Suprapubic skin (tissue), 4 donors: Measurements from ENCODE around the gene TOR1AIP2. TPM values are rescaled to one million over a fixed set of nuclear protein-coding genes. Genes with fewer than 3 reads are reported as not detected.
A peak's percentile ranks its signal among the peaks of the same experiment; 100 is the strongest.

Experiments
- DNase-seq, 2 donors: peaks; one replicate each; pipeline ENCODE4 v3.0.0-alpha.2; 2019; ENCODE audit warnings: low spot score in 2 of 2
- H3K27ac ChIP-seq: fragments of 200-600 bp; sonication (generic); one replicate; pipeline ENCODE4 v1.5.1; 2019
- H3K27me3 ChIP-seq: fragments of 200-600 bp; sonication (generic); one replicate; pipeline ENCODE4 v1.5.1; 2019
- H3K36me3 ChIP-seq: fragments of 200-600 bp; sonication (generic); one replicate; pipeline ENCODE4 v1.5.1; 2019
- H3K4me1 ChIP-seq: fragments of 200-600 bp; sonication (generic); one replicate; pipeline ENCODE4 v1.5.1; 2019
- H3K4me3 ChIP-seq: fragments of 200-600 bp; sonication (generic); one replicate; pipeline ENCODE4 v1.5.1; 2019; ENCODE audit warnings: mild to moderate bottlenecking
- H3K9me3 ChIP-seq: fragments of 200-600 bp; sonication (generic); one replicate; pipeline ENCODE4 v1.5.1; 2019
- EP300 ChIP-seq: sonication (generic); formaldehyde crosslinking; IDR thresholded peaks from one replicate; pipeline ENCODE4 v1.6.1; 2017; ENCODE audit warnings: antibody characterized with exemption
- POLR2A ChIP-seq, 2 donors: fragments of 450-650 bp; IDR thresholded peaks; one replicate each; pipeline ENCODE4 v1.6.1; 2017; ENCODE audit warnings: antibody characterized with exemption in 2 of 2, mild to moderate bottlenecking in 2 of 2, moderate library complexity in 2 of 2
- POLR2AphosphoS5 ChIP-seq, 3 donors: sonication (generic); formaldehyde crosslinking; IDR thresholded peaks; one replicate each; pipeline ENCODE4 v1.6.1; 2017; ENCODE audit warnings: antibody characterized with exemption in 3 of 3
- WGBS: methylation state at CpG from one replicate; pipeline ENCODE4 v1.1.5; 2018; 5-methylcytosine and 5-hydroxymethylcytosine counted together
- total RNA-seq, 4 donors: library from RNA; depleted of rRNA; stranded (reverse); fragments of >200 nt; gene quantifications; one replicate each; pipeline ENCODE4 v1.1.0, GENCODE V29; 2016
- TF ChIP-seq, protein P1 (sequence below), 2 donors: fragments of 200-600 bp in 1 of 2; fragments of 450-650 bp in 1 of 2; sonication (generic) in 1 of 2; IDR thresholded peaks; one replicate each; pipeline ENCODE4 v1.5.1; 2016 to 2019; ENCODE audit warnings: antibody characterized with exemption in 2 of 2, mild to moderate bottlenecking in 1 of 2, moderate library complexity in 1 of 2

TOR1AIP2 gene
- total RNA-seq, 4 donors from 2014 or later, result 68.0 to 91.5 (median 78.3) TPM

DNA sequence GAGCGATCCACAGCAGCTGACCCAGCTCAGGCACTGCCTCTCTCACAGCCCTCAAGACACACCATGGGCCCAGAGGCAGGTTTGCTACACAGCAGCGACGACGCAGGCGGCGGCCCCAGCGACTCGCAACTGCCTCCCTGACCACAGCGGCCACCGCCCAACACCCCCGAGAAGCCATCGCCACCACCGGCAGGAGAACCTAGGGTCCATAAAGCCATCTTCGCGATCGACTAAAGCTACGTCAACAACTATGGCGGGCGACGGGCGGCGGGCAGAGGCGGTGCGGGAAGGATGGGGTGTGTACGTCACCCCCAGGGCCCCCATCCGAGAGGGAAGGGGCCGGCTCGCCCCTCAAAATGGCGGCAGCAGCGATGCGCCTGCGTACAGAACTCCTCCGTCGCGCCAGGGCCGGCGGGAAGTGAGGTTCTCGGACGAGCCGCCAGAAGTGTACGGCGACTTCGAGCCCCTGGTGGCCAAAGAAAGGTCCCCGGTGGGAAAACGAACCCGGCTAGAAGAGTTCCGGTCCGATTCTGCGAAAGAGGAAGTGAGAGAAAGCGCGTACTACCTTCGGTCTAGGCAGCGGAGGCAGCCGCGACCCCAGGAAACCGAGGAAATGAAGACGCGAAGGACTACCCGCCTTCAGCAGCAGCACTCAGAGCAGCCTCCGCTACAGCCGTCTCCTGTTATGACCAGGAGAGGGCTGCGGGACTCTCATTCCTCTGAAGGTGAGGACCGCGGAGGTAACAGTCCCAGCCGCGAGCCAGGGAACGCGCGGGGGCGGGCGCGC, 4.8 kb upstream of the TOR1AIP2 start, which contains the start of gene TOR1AIP1:
Gene TOR1AIP1 (plus strand): TSS at position 33 of the 787 bp plus-strand sequence. CDS start 218 bp downstream, at position 251.
- WGBS, result 0% methylated on average over 17 of the region's 72 CpGs
- TF ChIP-seq POLR2AphosphoS5 (IDR thresholded peaks at IDR 0.05), result peak; percentile 85 to 91 (median 90)
- TF ChIP-seq POLR2A (IDR thresholded peaks at IDR 0.05), result peak; percentile 78 to 97
- no peak for TF ChIP-seq EP300
- TF ChIP-seq, protein P1, sequence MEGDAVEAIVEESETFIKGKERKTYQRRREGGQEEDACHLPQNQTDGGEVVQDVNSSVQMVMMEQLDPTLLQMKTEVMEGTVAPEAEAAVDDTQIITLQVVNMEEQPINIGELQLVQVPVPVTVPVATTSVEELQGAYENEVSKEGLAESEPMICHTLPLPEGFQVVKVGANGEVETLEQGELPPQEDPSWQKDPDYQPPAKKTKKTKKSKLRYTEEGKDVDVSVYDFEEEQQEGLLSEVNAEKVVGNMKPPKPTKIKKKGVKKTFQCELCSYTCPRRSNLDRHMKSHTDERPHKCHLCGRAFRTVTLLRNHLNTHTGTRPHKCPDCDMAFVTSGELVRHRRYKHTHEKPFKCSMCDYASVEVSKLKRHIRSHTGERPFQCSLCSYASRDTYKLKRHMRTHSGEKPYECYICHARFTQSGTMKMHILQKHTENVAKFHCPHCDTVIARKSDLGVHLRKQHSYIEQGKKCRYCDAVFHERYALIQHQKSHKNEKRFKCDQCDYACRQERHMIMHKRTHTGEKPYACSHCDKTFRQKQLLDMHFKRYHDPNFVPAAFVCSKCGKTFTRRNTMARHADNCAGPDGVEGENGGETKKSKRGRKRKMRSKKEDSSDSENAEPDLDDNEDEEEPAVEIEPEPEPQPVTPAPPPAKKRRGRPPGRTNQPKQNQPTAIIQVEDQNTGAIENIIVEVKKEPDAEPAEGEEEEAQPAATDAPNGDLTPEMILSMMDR (IDR thresholded peaks at IDR 0.05), result peak; percentile 59 to 68
- H3K27ac ChIP-seq, result peak within 1 kb of the TSS; percentile 100

DNA sequence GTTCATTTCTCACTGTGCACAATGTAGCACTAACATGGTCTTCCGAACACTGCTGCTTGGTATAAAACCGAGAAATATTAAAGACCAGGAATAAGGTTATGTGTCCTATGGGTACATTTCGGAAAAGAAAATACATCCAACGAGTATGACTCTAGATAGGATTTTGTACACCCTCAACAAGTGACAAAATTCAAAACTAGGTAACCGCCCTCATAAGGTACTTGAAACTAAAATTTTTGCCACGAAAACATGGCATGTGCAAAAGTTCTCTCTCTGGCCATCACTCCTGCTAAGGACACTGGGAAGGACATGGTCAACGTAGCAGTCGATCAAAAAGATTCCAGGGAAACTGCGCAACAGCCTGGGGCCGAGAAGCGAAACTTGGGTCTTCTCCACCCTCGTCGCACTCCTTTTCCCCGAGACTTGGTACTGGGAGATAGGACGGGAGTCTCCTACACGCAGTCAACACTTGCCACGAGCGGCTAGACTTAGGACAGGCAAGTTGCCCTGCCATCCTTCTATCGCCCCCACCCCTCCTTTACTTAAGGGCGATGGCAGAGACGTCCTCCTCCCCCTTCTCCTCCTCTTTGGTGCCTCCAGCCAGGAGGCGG, 4.1 kb upstream of the TOR1AIP2 start:
- H3K9me3 ChIP-seq, result no peaks in the 10 kb centered on the region
- H3K36me3 ChIP-seq, result peaks cover 5% of the 10 kb centered on the region
- TF ChIP-seq EP300, result no peak
- TF ChIP-seq POLR2AphosphoS5 (IDR thresholded peaks at IDR 0.05), result no peak
- no peak for TF ChIP-seq POLR2A (IDR thresholded peaks at IDR 0.05)
- TF ChIP-seq, protein P1 (IDR thresholded peaks at IDR 0.05), result no peak
- DNase-seq, result peak; percentile 91 to 94
- 3% methylated on average over 21 of the region's 22 CpGs for WGBS
- H3K4me1 ChIP-seq, result peaks cover 51% of the 10 kb centered on the region
- H3K4me3 ChIP-seq, result peak overlapping the region; percentile 86
- no peaks in the 10 kb centered on the region for H3K27me3 ChIP-seq
- H3K27ac ChIP-seq, result peak overlapping the region; percentile 100

More for the DNA sequence above, 4.8 kb upstream of the TOR1AIP2 start, which contains the start of gene TOR1AIP1:
- Histone ChIP-seq H3K4me3 (peak within 1 kb of the TSS; percentile 86), H3K27me3 (no peaks in the 10 kb centered on the region), H3K36me3 (peaks cover 10% of the 10 kb centered on the region), H3K9me3 (no peaks in the 10 kb centered on the region), H3K4me1 (peaks cover 51% of the 10 kb centered on the region)
- peak; percentile 98 for DNase-seq

DNA sequence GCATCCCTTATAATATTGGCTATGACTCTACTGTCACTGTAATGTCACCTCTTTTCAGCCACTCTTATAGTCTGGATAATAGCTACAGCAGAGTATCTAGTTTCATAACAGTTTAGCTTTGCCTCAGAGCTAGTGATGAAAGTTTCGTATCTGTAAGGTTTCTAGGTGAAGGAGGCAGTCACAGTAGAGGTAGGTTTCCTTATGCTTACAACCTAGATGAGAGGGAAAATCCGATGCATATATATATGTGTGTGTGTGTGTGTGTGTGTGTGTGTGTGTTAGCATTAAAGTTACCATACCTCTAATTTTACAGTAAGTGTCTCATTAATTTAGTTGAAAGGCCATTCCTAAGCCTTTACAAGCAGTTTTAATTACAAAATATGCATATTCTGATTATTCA, 2.2 kb upstream of the TOR1AIP2 start:
- Histone ChIP-seq H3K36me3 (peaks cover 2% of the 10 kb centered on the region), H3K4me3 (no peak overlapping the region), H3K27me3 (no peaks in the 10 kb centered on the region), H3K4me1 (peaks cover 55% of the 10 kb centered on the region), H3K27ac (no peak overlapping the region), H3K9me3 (no peaks in the 10 kb centered on the region)
- 94% methylated on average over 2 of the region's 2 CpGs for WGBS
- no peak for TF ChIP-seq EP300
- TF ChIP-seq, protein P1 (IDR thresholded peaks at IDR 0.05), result no peak
- TF ChIP-seq POLR2A (IDR thresholded peaks at IDR 0.05), result no peak
- no peak for TF ChIP-seq POLR2AphosphoS5 (IDR thresholded peaks at IDR 0.05)
- DNase-seq, result no peak

DNA sequence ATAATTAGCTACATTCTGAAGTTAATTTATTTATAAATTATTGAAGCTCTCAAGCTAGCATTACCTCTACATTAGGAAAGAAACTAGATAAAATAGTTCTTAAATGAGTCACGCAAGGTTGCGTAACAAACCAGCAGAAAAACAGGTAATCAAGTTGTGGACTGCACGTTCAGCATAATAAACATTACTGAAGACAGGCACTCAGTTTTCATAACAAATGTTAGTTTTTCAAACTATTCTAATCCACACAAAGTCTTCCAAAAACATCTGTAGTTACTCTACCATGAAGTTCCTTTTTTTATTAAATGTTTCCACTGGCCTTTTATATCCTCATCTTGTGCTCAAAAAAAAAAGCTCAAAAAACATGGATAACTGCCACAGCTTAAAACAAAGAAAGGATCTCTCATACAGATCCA, 1.3 kb downstream of the TOR1AIP2 start:
- Histone ChIP-seq H3K4me1 (peaks cover 51% of the 10 kb centered on the region), H3K9me3 (no peaks in the 10 kb centered on the region), H3K27me3 (no peaks in the 10 kb centered on the region), H3K36me3 (peaks cover 7% of the 10 kb centered on the region), H3K27ac (peak overlapping the region; percentile 71), H3K4me3 (peak overlapping the region; percentile 81)
- TF ChIP-seq, protein P1 (IDR thresholded peaks at IDR 0.05), result no peak
- TF ChIP-seq EP300 (no peak), POLR2AphosphoS5 (IDR thresholded peaks at IDR 0.05) (no peak), POLR2A (IDR thresholded peaks at IDR 0.05) (no peak)
- no peak for DNase-seq
- 38% methylated on average over 3 of the region's 3 CpGs for WGBS
